ENCODE results near the gene AGO3. TPM values are rescaled to one million over a fixed set of nuclear protein-coding genes. Genes with fewer than 3 reads are reported as not detected.

The AGO3 gene
- total and polyA plus RNA-seq, 7 donors: 0.60 to 27.4 (median 18.5) TPM

DNA sequence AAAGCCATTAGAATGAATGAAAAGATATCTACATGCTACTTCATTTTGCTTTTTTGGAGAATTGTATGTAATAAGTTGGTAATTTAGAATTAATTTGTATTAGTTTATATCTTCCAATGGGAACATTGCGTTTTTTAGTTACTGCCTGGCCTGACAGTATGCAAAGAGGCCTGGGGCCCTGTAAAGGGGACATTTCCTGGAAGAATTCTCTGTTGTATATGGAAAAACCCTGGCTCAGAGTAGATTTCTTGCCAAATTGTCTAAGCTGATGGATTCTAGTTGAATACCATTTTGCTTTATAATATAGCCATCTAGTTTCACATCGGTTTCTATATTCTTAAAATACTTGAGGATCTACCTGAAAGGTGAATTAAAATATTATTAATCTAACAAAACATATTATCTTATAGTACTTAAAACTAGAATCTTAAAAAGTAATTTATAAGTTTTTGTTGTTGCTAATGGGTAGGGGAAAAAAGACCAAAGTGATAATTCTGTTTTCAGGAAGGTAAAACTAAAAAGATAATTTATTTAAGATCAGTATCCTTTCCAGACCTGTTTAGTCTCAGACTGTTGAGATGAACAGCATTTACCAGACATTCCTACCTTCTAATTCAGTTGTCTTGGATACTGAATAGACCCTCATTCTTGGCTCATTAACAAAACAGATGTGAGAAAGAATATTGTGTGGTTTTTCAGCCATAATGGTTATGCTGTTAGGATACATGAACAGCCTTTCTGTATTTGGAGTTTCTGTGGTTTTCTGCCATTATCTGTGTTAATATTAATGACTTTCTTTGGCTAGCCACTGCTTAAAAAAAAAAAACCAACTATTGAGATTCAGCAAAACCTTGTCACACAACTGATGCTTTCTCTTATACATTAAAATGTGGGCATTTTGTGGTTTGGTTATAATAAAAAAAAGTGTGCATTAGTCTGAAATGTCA, 4.8 kb downstream of the AGO3 start:
- WGBS, 2 donors: 75 to 79% methylated on average over 2 of the region's 2 CpGs
- peaks cover 0 to 41% (median 22%) of the 10 kb centered on the region in 4 donors for H3K4me1 ChIP-seq

DNA sequence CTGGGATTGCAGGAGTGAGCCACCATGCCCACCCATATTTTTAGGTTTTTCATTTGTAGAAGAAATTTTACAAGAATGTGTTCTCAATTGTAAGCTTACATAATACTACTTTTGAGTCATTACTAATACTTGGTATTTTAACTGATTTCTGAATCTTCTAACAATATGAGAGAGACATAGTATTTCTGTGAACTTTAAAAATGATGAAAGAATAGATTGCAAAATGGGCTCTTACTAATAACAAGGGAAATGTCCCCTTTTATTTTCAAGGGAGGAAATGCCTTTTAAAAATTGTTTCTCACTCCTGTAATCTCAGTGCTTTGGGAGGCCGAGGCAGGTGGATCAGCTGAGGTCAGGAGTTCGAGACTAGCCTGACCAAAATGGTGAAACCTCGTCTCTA, 5.9 kb downstream of the AGO3 start:
- DNase-seq: no peak
- Histone ChIP-seq H3K4me1 (peaks cover 0 to 46% (median 21%) of the 10 kb centered on the region in 4 donors), H3K27ac (no peak overlapping the region), H3K36me3 (no peaks in the 10 kb centered on the region), H3K9me3 (no peaks in the 10 kb centered on the region), H3K4me3 (no peak overlapping the region), H3K27me3 (no peaks in the 10 kb centered on the region)
- WGBS, 2 donors: 94 to 96% methylated on average over 3 of the region's 3 CpGs
- TF ChIP-seq POLR2A (IDR thresholded peaks at IDR 0.05): no peak
- TF ChIP-seq EP300 (IDR thresholded peaks at IDR 0.05): no peak
- no peak for TF ChIP-seq POLR2AphosphoS5 (IDR thresholded peaks at IDR 0.05)
- TF ChIP-seq, protein P1, sequence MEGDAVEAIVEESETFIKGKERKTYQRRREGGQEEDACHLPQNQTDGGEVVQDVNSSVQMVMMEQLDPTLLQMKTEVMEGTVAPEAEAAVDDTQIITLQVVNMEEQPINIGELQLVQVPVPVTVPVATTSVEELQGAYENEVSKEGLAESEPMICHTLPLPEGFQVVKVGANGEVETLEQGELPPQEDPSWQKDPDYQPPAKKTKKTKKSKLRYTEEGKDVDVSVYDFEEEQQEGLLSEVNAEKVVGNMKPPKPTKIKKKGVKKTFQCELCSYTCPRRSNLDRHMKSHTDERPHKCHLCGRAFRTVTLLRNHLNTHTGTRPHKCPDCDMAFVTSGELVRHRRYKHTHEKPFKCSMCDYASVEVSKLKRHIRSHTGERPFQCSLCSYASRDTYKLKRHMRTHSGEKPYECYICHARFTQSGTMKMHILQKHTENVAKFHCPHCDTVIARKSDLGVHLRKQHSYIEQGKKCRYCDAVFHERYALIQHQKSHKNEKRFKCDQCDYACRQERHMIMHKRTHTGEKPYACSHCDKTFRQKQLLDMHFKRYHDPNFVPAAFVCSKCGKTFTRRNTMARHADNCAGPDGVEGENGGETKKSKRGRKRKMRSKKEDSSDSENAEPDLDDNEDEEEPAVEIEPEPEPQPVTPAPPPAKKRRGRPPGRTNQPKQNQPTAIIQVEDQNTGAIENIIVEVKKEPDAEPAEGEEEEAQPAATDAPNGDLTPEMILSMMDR (IDR thresholded peaks at IDR 0.05): no peak
- intact Hi-C loops (cut with DNase I): no loop called here

More for the DNA sequence above, 4.8 kb downstream of the AGO3 start:
- H3K27me3 ChIP-seq: no peaks in the 10 kb centered on the region
- TF ChIP-seq, protein P1 (IDR thresholded peaks at IDR 0.05): no peak
- no peak for DNase-seq
- no peak overlapping the region for H3K4me3 ChIP-seq
- H3K36me3 ChIP-seq: no peaks in the 10 kb centered on the region
- no peaks in the 10 kb centered on the region for H3K9me3 ChIP-seq
- intact Hi-C loops (cut with DNase I): no loop called here
- no peak overlapping the region for H3K27ac ChIP-seq

DNA sequence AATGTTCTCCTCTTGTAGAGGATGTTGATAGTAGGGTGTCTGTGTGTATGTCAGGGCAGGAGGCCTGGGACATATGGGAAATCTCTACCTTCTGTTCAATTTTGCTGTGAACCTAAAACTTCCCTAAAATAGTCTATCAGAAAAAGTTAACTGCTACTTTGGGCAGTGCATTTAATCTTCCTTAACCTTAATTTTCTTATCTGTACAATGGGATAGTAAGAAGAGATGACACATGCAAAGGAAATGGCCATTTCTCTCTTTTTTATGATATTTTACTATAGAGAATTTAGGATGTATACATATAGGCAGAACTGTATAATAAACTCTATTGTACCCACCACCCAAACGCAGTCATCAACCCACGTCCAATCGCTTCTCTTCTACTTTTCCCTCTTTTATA, 8.6 kb downstream of the AGO3 start:
- H3K4me1 ChIP-seq: peaks cover 0 to 32% (median 6%) of the 10 kb centered on the region in 4 donors
- no peak for DNase-seq
- no peaks in the 10 kb centered on the region for H3K9me3 ChIP-seq
- intact Hi-C loops (cut with DNase I): no loop called here
- no peak for TF ChIP-seq EP300 (IDR thresholded peaks at IDR 0.05)
- no peak overlapping the region for H3K4me3 ChIP-seq
- WGBS, 2 donors: 97 to 99% methylated on average over 3 of the region's 3 CpGs
- H3K27ac ChIP-seq: no peak overlapping the region
- H3K36me3 ChIP-seq: no peaks in the 10 kb centered on the region
- no peaks in the 10 kb centered on the region for H3K27me3 ChIP-seq

DNA sequence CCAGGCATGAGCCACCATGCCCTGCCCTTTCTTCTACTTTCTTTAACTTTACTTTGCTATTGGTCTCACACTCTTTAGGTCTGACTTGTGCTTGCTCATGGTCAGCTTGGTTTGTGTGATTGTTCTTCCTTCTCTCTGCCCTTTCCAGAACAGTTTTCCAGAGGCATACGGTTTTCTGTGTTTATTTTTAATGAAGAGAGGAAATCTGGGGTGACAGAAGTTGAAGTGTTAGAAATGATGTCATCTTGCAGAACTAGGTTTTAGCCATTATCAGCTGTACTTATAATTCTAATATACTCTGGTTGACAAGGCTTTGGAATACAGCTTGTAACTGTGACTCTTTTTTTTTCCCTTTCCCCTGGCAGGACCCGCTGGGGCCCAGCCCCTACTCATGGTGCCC, 14.4 kb downstream of the AGO3 start:
- peaks cover 0 to 22% (median 0%) of the 10 kb centered on the region in 4 donors for H3K4me1 ChIP-seq
- intact Hi-C loops (cut with DNase I): no loop called here
- no peak overlapping the region for H3K4me3 ChIP-seq
- H3K9me3 ChIP-seq: no peaks in the 10 kb centered on the region
- H3K27me3 ChIP-seq: no peaks in the 10 kb centered on the region
- 71 to 77% methylated on average over 2 of the region's 2 CpGs for WGBS, 2 donors
- no peaks in the 10 kb centered on the region for H3K36me3 ChIP-seq
- TF ChIP-seq POLR2AphosphoS5 (IDR thresholded peaks at IDR 0.05): no peak
- TF ChIP-seq POLR2A (IDR thresholded peaks at IDR 0.05): no peak
- TF ChIP-seq EP300 (IDR thresholded peaks at IDR 0.05): no peak
- TF ChIP-seq, protein P1 (IDR thresholded peaks at IDR 0.05): no peak
- no peak for DNase-seq
- H3K27ac ChIP-seq: no peak overlapping the region

DNA sequence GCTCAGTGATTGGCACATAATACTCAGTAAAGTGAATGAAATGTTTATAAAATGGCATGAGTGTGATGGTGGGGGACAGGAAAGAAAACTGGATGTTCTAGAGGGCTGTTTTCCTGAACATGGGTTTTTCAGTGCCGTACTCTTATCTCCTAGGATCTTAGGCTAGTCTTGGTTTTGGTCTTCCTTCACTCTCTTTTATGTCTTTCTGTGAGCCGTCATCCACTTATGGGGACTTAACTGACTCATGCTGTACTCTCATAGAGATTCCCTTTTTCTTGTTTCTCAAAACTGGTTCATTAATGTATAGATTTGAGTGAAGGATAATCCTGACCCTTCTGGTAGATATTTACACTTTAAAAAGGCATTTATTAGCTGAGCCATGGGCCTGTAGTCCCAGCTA, 16.6 kb downstream of the AGO3 start:
- WGBS, 2 donors: 87 to 94% methylated on average over 2 of the region's 2 CpGs
- H3K9me3 ChIP-seq: no peaks in the 10 kb centered on the region
- DNase-seq: no peak
- intact Hi-C loops (cut with DNase I): no loop called here
- TF ChIP-seq, protein P1 (IDR thresholded peaks at IDR 0.05): no peak
- no peaks in the 10 kb centered on the region for H3K36me3 ChIP-seq
- no peak overlapping the region for H3K27ac ChIP-seq
- H3K27me3 ChIP-seq: no peaks in the 10 kb centered on the region
- H3K4me3 ChIP-seq: no peak overlapping the region
- peaks cover 0 to 9% (median 0%) of the 10 kb centered on the region in 4 donors for H3K4me1 ChIP-seq
